Measurements from ENCODE around the gene ATP8B1.

ATP8B1 gene

DNA sequence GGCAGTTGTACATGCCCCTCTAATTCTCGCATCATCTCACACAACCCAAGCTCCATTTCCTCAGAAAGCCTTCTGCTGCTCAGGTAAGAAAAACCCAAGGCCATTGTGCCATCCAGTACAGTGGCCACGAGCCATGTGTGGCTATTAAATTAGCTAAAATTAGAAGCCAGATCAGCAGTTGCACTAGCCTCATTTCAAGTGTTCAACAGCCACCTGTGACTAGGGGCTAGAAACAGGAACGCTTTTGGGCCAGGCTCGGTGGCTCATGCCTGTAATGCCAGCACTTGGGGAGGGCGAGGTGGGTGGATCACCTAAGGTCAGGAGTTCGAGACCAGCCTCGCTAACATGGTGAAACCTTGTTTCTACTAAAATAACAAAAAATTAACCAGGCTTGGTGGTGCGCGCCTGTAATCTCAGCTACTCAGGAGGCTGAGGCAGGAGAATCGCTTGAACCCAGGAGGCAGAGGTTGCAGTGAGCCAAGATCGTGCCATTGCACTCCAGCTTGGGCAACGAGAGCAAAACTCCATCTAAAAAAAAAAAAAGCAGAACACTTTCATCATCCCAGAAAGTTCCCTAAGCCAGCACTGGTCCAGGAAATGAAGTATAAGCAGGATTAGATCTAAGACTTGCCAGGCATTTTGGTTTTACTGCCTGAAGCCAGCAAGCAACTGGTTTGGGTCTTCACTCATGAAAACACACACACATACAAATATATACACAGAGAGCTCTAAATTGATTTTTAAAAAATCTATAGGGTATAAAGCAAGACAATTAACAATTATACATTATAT lies 35.7 kb downstream of the ATP8B1 start:
- WGBS (ENCODE audit: extremely low coverage, insufficient coverage, insufficient read length), result no CpG with 5 or more reads among the region's 12 CpGs
- H2BK12ac ChIP-seq (ENCODE audit: low read length), result no peak overlapping the region

DNA sequence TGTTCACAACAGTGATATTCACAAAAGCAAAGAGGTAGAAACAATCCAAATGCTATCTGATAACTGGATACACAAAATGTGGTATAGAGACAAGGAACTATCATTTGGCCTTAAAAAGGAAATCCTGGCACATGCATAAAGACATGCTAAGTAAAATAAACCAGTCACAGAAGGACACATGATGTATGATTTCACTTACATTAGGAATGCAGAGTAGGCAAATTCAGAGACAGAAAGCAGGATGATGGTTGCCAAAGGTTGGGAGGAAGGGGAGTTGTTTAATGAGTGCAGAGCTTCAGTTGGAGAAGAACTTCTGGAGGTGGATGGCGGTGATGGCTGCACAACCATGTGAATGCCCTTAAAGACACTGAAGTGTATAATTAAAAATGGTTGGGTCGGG lies 38.1 kb downstream of the ATP8B1 start:
- DNase-seq, result no peak
- Histone ChIP-seq H3K79me1 (ENCODE audit: low read length) (no peaks in the 10 kb centered on the region), H2BK5ac (ENCODE audit: low read depth, low read length, poor library complexity) (no peak overlapping the region), H3K9me3 (ENCODE audit: insufficient read depth, low read depth, low read length) (no peaks in the 10 kb centered on the region), H3K23ac (ENCODE audit: low read length) (no peak overlapping the region), H4K8ac (ENCODE audit: low read depth, low read length) (no peak overlapping the region), H3K4me2 (ENCODE audit: low read length) (no peak overlapping the region), H3K79me2 (ENCODE audit: control insufficient read depth, insufficient read depth, low read length, poor library complexity) (no peaks in the 10 kb centered on the region), H3K27me3 (ENCODE audit: insufficient read depth, low read length) (no peaks in the 10 kb centered on the region), H2AK5ac (ENCODE audit: low read length) (no peak overlapping the region), H3K4ac (ENCODE audit: low read depth, low read length) (no peak overlapping the region), H2BK120ac (ENCODE audit: insufficient read depth, low read length, poor library complexity) (no peak overlapping the region), H3K18ac (ENCODE audit: low read length) (no peak overlapping the region), H4K12ac (ENCODE audit: low read depth, low read length) (no peak overlapping the region), H3K27ac (ENCODE audit: low read depth, low read length) (no peak overlapping the region), H2AFZ (ENCODE audit: insufficient read depth, low read length, poor library complexity) (no peak overlapping the region), H3K4me1 (ENCODE audit: control insufficient read depth in 1 of 2, insufficient read depth in 2 of 2, low read length in 2 of 2) (peaks cover 0 to 6% of the 10 kb centered on the region in 2 experiments), H4K91ac (ENCODE audit: low read depth, low read length) (no peak overlapping the region), H3K36me3 (ENCODE audit: control insufficient read depth in 1 of 2, insufficient read depth in 2 of 2, low read length in 2 of 2) (no peaks in the 10 kb centered on the region), H3K9ac (ENCODE audit: low read length) (no peak overlapping the region), H3K14ac (ENCODE audit: low read length) (no peak overlapping the region), H3K4me3 (ENCODE audit: low read depth, low read length) (no peak overlapping the region), H2BK12ac (ENCODE audit: low read length) (no peak overlapping the region)
- WGBS (ENCODE audit: extremely low coverage, insufficient coverage, insufficient read length), result no CpG with 5 or more reads among the region's 2 CpGs

More for the DNA sequence above, 35.7 kb downstream of the ATP8B1 start:
- Histone ChIP-seq H4K12ac (ENCODE audit: low read depth, low read length) (no peak overlapping the region), H2BK120ac (ENCODE audit: insufficient read depth, low read length, poor library complexity) (no peak overlapping the region), H2AFZ (ENCODE audit: insufficient read depth, low read length, poor library complexity) (no peak overlapping the region), H3K4me1 (ENCODE audit: control insufficient read depth in 1 of 2, insufficient read depth in 2 of 2, low read length in 2 of 2) (peaks cover 11 to 12% of the 10 kb centered on the region in 2 experiments), H3K9ac (ENCODE audit: low read length) (no peak overlapping the region), H3K4me2 (ENCODE audit: low read length) (no peak overlapping the region), H3K18ac (ENCODE audit: low read length) (no peak overlapping the region), H3K14ac (ENCODE audit: low read length) (no peak overlapping the region), H3K36me3 (ENCODE audit: control insufficient read depth in 1 of 2, insufficient read depth in 2 of 2, low read length in 2 of 2) (no peaks in the 10 kb centered on the region), H3K4me3 (ENCODE audit: low read depth, low read length) (no peak overlapping the region), H3K27me3 (ENCODE audit: insufficient read depth, low read length) (no peaks in the 10 kb centered on the region), H4K8ac (ENCODE audit: low read depth, low read length) (no peak overlapping the region), H2AK5ac (ENCODE audit: low read length) (no peak overlapping the region), H3K9me3 (ENCODE audit: insufficient read depth, low read depth, low read length) (no peaks in the 10 kb centered on the region), H4K91ac (ENCODE audit: low read depth, low read length) (no peak overlapping the region), H3K27ac (ENCODE audit: low read depth, low read length) (no peak overlapping the region), H2BK5ac (ENCODE audit: low read depth, low read length, poor library complexity) (no peak overlapping the region), H3K79me2 (ENCODE audit: control insufficient read depth, insufficient read depth, low read length, poor library complexity) (no peaks in the 10 kb centered on the region), H3K79me1 (ENCODE audit: low read length) (no peaks in the 10 kb centered on the region), H3K23ac (ENCODE audit: low read length) (no peak overlapping the region), H3K4ac (ENCODE audit: low read depth, low read length) (no peak overlapping the region)
- DNase-seq, result peak in 1 of 2 donors; percentile 56

DNA sequence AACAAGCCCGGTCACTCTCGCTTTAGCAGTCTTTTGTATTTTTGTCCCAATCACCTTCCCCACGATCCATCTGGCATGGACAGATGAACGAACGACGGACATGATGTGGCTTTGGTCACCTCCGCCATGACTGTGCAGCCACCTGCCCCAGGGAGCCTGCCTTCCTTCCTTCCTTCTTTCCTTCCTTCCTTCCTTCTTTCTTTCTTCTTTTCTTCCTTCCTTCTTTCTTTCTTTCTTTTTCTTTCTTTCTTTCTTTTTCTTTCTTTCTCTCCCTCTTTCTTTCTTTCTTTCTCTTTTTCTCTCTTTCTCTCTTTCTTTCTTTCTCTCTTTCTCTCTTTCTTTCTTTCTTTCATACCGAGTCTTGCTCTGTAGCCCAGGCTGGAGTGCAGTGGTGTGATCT lies 39.0 kb downstream of the ATP8B1 start:
- no peak overlapping the region for H4K8ac ChIP-seq (ENCODE audit: low read depth, low read length)
- no peak overlapping the region for H3K9ac ChIP-seq (ENCODE audit: low read length)
- no peak overlapping the region for H3K4me3 ChIP-seq (ENCODE audit: low read depth, low read length)
- H4K12ac ChIP-seq (ENCODE audit: low read depth, low read length), result no peak overlapping the region
- H2BK5ac ChIP-seq (ENCODE audit: low read depth, low read length, poor library complexity), result no peak overlapping the region
- DNase-seq, result no peak
- H3K36me3 ChIP-seq (ENCODE audit: control insufficient read depth in 1 of 2, insufficient read depth in 2 of 2, low read length in 2 of 2), result no peaks in the 10 kb centered on the region
- no peaks in the 10 kb centered on the region for H3K27me3 ChIP-seq (ENCODE audit: insufficient read depth, low read length)
- no peaks in the 10 kb centered on the region for H3K9me3 ChIP-seq (ENCODE audit: insufficient read depth, low read depth, low read length)
- no peak overlapping the region for H3K4ac ChIP-seq (ENCODE audit: low read depth, low read length)
- no peak overlapping the region for H3K14ac ChIP-seq (ENCODE audit: low read length)
- no peaks in the 10 kb centered on the region for H3K79me1 ChIP-seq (ENCODE audit: low read length)
- no peak overlapping the region for H2BK12ac ChIP-seq (ENCODE audit: low read length)
- H3K18ac ChIP-seq (ENCODE audit: low read length), result no peak overlapping the region
- H3K27ac ChIP-seq (ENCODE audit: low read depth, low read length), result no peak overlapping the region
- no peak overlapping the region for H3K23ac ChIP-seq (ENCODE audit: low read length)
- peaks cover 2 to 4% of the 10 kb centered on the region in 2 experiments for H3K4me1 ChIP-seq (ENCODE audit: control insufficient read depth in 1 of 2, insufficient read depth in 2 of 2, low read length in 2 of 2)
- H3K79me2 ChIP-seq (ENCODE audit: control insufficient read depth, insufficient read depth, low read length, poor library complexity), result no peaks in the 10 kb centered on the region
- no peak overlapping the region for H4K91ac ChIP-seq (ENCODE audit: low read depth, low read length)
- H2AK5ac ChIP-seq (ENCODE audit: low read length), result no peak overlapping the region
- no peak overlapping the region for H2AFZ ChIP-seq (ENCODE audit: insufficient read depth, low read length, poor library complexity)
- no CpG with 5 or more reads among the region's 8 CpGs for WGBS (ENCODE audit: extremely low coverage, insufficient coverage, insufficient read length)
- H2BK120ac ChIP-seq (ENCODE audit: insufficient read depth, low read length, poor library complexity), result no peak overlapping the region
- H3K4me2 ChIP-seq (ENCODE audit: low read length), result no peak overlapping the region

GRCh38 chr18:57762686-57763085 lies 40.4 kb downstream of the ATP8B1 start:
- Histone ChIP-seq H3K9ac (ENCODE audit: low read length) (no peak overlapping the region), H3K27ac (ENCODE audit: low read depth, low read length) (no peak overlapping the region), H2BK5ac (ENCODE audit: low read depth, low read length, poor library complexity) (no peak overlapping the region), H2BK120ac (ENCODE audit: insufficient read depth, low read length, poor library complexity) (no peak overlapping the region), H3K4me3 (ENCODE audit: low read depth, low read length) (no peak overlapping the region), H3K4me1 (ENCODE audit: control insufficient read depth in 1 of 2, insufficient read depth in 2 of 2, low read length in 2 of 2) (peaks cover 0 to 2% of the 10 kb centered on the region in 2 experiments), H3K4ac (ENCODE audit: low read depth, low read length) (no peak overlapping the region), H4K12ac (ENCODE audit: low read depth, low read length) (no peak overlapping the region), H3K79me1 (ENCODE audit: low read length) (no peaks in the 10 kb centered on the region), H3K4me2 (ENCODE audit: low read length) (no peak overlapping the region), H3K9me3 (ENCODE audit: insufficient read depth, low read depth, low read length) (no peaks in the 10 kb centered on the region), H4K91ac (ENCODE audit: low read depth, low read length) (no peak overlapping the region), H2BK12ac (ENCODE audit: low read length) (no peak overlapping the region), H2AK5ac (ENCODE audit: low read length) (no peak overlapping the region), H2AFZ (ENCODE audit: insufficient read depth, low read length, poor library complexity) (no peak overlapping the region), H4K8ac (ENCODE audit: low read depth, low read length) (no peak overlapping the region), H3K18ac (ENCODE audit: low read length) (no peak overlapping the region), H3K79me2 (ENCODE audit: control insufficient read depth, insufficient read depth, low read length, poor library complexity) (no peaks in the 10 kb centered on the region), H3K23ac (ENCODE audit: low read length) (no peak overlapping the region), H3K36me3 (ENCODE audit: control insufficient read depth in 1 of 2, insufficient read depth in 2 of 2, low read length in 2 of 2) (no peaks in the 10 kb centered on the region), H3K14ac (ENCODE audit: low read length) (no peak overlapping the region), H3K27me3 (ENCODE audit: insufficient read depth, low read length) (no peaks in the 10 kb centered on the region)
- peak; percentile 33 to 91 for DNase-seq
- no CpG with 5 or more reads among the region's 2 CpGs for WGBS (ENCODE audit: extremely low coverage, insufficient coverage, insufficient read length)
